Measurements from ENCODE around the gene AVPI1. TPM values are rescaled to one million over a fixed set of nuclear protein-coding genes. Genes with fewer than 3 reads are reported as not detected.

Gene AVPI1
- total RNA-seq (10 to 100 TPM in 3 of 10 donors, 1 to 10 TPM in 7; 6.5 to 12.9 (median 9.1) TPM), polyA plus RNA-seq (10 to 100 TPM in 1 of 2 donors, 1 to 10 TPM in 1; 5.3 to 41.0 TPM)
- long read RNA-seq, donor 1, transcript AVPI1-201 (3 exons, 1,457 nt): major isoform, 12 of 15 reads
- long read RNA-seq, donor 1, partial matches to known transcripts: 1 of 15 reads
- long read RNA-seq, donor 1, other reads (novel, unspliced or antisense): 2 of 15 reads
- long read RNA-seq, donor 2, transcript AVPI1-201 (3 exons, 1,457 nt): major isoform, 8 of 14 reads
- long read RNA-seq, donor 2, partial matches to known transcripts: 1 of 14 reads
- long read RNA-seq, donor 2, other reads (novel, unspliced or antisense): 5 of 14 reads
- long read RNA-seq, donor 3, transcript AVPI1-201 (3 exons, 1,457 nt): major isoform, 27 of 28 reads
- long read RNA-seq, donor 3, partial matches to known transcripts: 0 of 28 reads
- long read RNA-seq, donor 3, other reads (novel, unspliced or antisense): 1 of 28 reads

GRCh38 chr10:97686962-97687784 lies at the start of gene AVPI1:
TSS of gene AVPI1 (minus strand) at chr10:97687241. CDS start at chr10:97679905, 7,336 bp downstream.
- DNase-seq: peak; percentile 96 to 98
- peaks cover 10 to 64% (median 42%) of the 10 kb centered on the region in 9 donors for H3K4me1 ChIP-seq
- H3K4me3 ChIP-seq: peak within 1 kb of the TSS; percentile 50 to 89 (median 74)
- no peaks in the 10 kb centered on the region for H3K36me3 ChIP-seq
- 0 to 1% methylated on average over 70 to 78 of the region's 78 CpGs for WGBS, 2 donors
- peak within 1 kb of the TSS; percentile 64 to 93 (median 89) for H3K27ac ChIP-seq
- TF ChIP-seq CTCF (IDR thresholded peaks at IDR 0.05): no peak
- no peaks in the 10 kb centered on the region for H3K9me3 ChIP-seq
- no peaks in the 10 kb centered on the region for H3K27me3 ChIP-seq
- intact Hi-C loops (cut with DNase I): loop anchor here in 4 of 10 donors (2.0 to 5.0 kb wide), 3 partner anchors 28 to 50 kb away; partner anchors contain the start of gene ZFYVE27 (in 3 of the 4)
- ATAC-seq: peak; percentile 93 to 97 (median 96)

DNA sequence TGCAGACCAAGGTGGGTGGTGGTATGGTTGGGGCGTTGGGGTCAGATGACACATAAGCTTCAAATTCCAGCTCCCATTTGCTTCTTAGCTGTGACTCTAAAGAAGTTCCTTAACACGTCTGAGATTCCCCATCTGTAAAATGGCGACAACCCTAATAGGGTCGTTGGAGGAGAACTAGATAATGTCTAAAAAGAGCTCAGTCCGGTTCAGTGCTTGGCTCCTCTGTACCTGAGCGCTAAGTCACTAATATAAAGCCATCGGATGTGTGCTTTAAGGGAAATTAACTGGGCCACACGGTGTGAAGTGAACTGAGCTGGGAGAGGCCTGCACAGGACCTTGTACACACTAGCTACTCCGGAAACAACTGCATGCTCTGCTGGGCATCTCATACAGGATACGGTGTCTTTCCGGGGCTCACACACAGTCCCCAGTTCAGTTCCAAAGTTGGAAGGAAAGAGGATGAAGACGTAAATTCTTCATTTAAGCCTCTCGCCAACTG lies 49.4 kb upstream of the AVPI1 start:
- H3K36me3 ChIP-seq: peaks cover 0 to 31% (median 6%) of the 10 kb centered on the region in 9 donors
- ATAC-seq (peak; percentile 6 to 34 (median 24)), DNase-seq (no peak)
- WGBS, 2 donors: 68 to 74% methylated on average over 13 of the region's 13 CpGs
- H3K4me1 ChIP-seq: peaks cover 3 to 33% (median 18%) of the 10 kb centered on the region in 9 donors
- H3K4me3 ChIP-seq: peak overlapping the region in 8 of 10 donors; percentile 65 to 96 (median 89)
- no peaks in the 10 kb centered on the region for H3K9me3 ChIP-seq
- no peaks in the 10 kb centered on the region for H3K27me3 ChIP-seq
- no peak for TF ChIP-seq CTCF (IDR thresholded peaks at IDR 0.05)
- intact Hi-C loops (cut with DNase I): loop anchor here in 3 of 10 donors (2.0 to 5.0 kb wide), 3 partner anchors 49 to 334 kb away; partner anchors contain the start of genes AVPI1 (in 3 of the 3) and RRP12 (in 1 of the 3)
- H3K27ac ChIP-seq: peak overlapping the region; percentile 49 to 96 (median 94)

- ATAC-seq (no peak), DNase-seq (no peak)
- no peak for TF ChIP-seq CTCF (IDR thresholded peaks at IDR 0.05)
- intact Hi-C loops (cut with DNase I): loop anchor here in 6 of 10 donors (2.0 to 5.0 kb wide), 4 partner anchors 25 to 57 kb away; no protein-coding TSS in a partner anchor
- peaks cover 3 to 23% (median 18%) of the 10 kb centered on the region in 9 donors for H3K4me1 ChIP-seq
- H3K4me3 ChIP-seq: no peak overlapping the region
- H3K27me3 ChIP-seq: no peaks in the 10 kb centered on the region
- no peak overlapping the region for H3K27ac ChIP-seq
- H3K9me3 ChIP-seq: no peaks in the 10 kb centered on the region
- 87 to 88% methylated on average over 6 of the region's 6 CpGs for WGBS, 2 donors
- peaks cover 0 to 7% (median 0%) of the 10 kb centered on the region in 9 donors for H3K36me3 ChIP-seq
Observed at GRCh38 chr10:97734021-97734420, 47.0 kb upstream of the AVPI1 start.
